OCI-LY1 (cell line): ENCODE data around the gene MSMO1.

Source experiments
- H2AFZ ChIP-seq: fragments of 200-600 bp; sonication (generic), shearing (Covaris generic); 2 replicates; pipeline ENCODE4 v1.6.0; 2014; ENCODE audit warnings: antibody characterized with exemption, mild to moderate bottlenecking, low read length
- H3F3A ChIP-seq: fragments of 200-600 bp; sonication (generic), shearing (Covaris generic); 2 replicates; pipeline ENCODE4 v1.6.0; 2014; ENCODE audit warnings: mild to moderate bottlenecking, antibody characterized with exemption, low read length, moderate library complexity; ENCODE audit not compliant: insufficient read depth
- H3K27ac ChIP-seq: fragments of 200-600 bp; sonication (generic); 2 replicates; pipeline ENCODE4 v1.5.1; 2014; ENCODE audit warnings: low read length, mixed run types, mild to moderate bottlenecking, low read depth; ENCODE audit not compliant: poor library complexity, severe bottlenecking
- H3K27me3 ChIP-seq: fragments of 200-600 bp; sonication (generic); 2 replicates; pipeline ENCODE4 v1.6.0; 2014; ENCODE audit warnings: antibody characterized with exemption, mild to moderate bottlenecking, low read length, moderate library complexity; ENCODE audit not compliant: insufficient read depth
- H3K36me3 ChIP-seq: fragments of 200-600 bp; sonication (generic); 2 replicates; pipeline ENCODE4 v1.6.1; 2014; ENCODE audit warnings: mild to moderate bottlenecking, antibody characterized with exemption, low read length, moderate library complexity, mixed read lengths; ENCODE audit not compliant: insufficient read depth
- H3K4me1 ChIP-seq: fragments of 200-600 bp; sonication (generic); 2 replicates; pipeline ENCODE4 v1.5.1; 2014; ENCODE audit warnings: mild to moderate bottlenecking, low read length, moderate library complexity; ENCODE audit not compliant: insufficient read depth, severe bottlenecking
- H3K4me2 ChIP-seq: fragments of 200-600 bp; sonication (generic), shearing (Covaris generic); 2 replicates; pipeline ENCODE4 v1.6.1; 2014; ENCODE audit warnings: low read length
- H3K4me3 ChIP-seq: fragments of 200-600 bp; sonication (generic); 2 replicates; pipeline ENCODE4 v1.5.1; 2014; ENCODE audit warnings: low read length, low read depth, mild to moderate bottlenecking, mixed read lengths; ENCODE audit not compliant: poor library complexity, severe bottlenecking
- H3K79me2 ChIP-seq: fragments of 200-600 bp; shearing (Covaris generic); 2 replicates; pipeline ENCODE4 v1.6.1; 2016; ENCODE audit warnings: mixed run types, low read length, mixed read lengths; ENCODE audit not compliant: insufficient read depth
- H3K9ac ChIP-seq: fragments of 200-600 bp; sonication (generic), shearing (Covaris generic); 2 replicates; pipeline ENCODE4 v1.6.1; 2014; ENCODE audit warnings: mild to moderate bottlenecking, low read length, mixed read lengths
- H3K9me2 ChIP-seq: fragments of 200-600 bp; sonication (generic), shearing (Covaris generic); 2 replicates; pipeline ENCODE4 v1.6.1; 2014; ENCODE audit warnings: low read depth, mild to moderate bottlenecking, low read length, mixed read lengths
- H3K9me3 ChIP-seq: fragments of 200-600 bp; shearing (Covaris generic); 2 replicates; pipeline ENCODE4 v1.6.1; 2014; ENCODE audit warnings: low read length, mixed read lengths
- H4K20me1 ChIP-seq: fragments of 200-600 bp; sonication (generic), shearing (Covaris generic); 2 replicates; pipeline ENCODE4 v1.6.0; 2016; ENCODE audit warnings: mild to moderate bottlenecking, low read length; ENCODE audit not compliant: insufficient read depth
- CTCF ChIP-seq: fragments of 200-600 bp; sonication (generic), shearing (Covaris generic); IDR thresholded peaks from 2 replicates; pipeline ENCODE4 v1.5.1; 2017; ENCODE audit warnings: mild to moderate bottlenecking, antibody characterized with exemption, low read length, moderate library complexity, mixed read lengths
- EZH2 ChIP-seq: fragments of 200-600 bp; sonication (generic), shearing (Covaris generic); IDR thresholded peaks from 2 replicates; pipeline ENCODE4 v1.8.0; 2017; ENCODE audit warnings: borderline replicate concordance, mixed run types, mild to moderate bottlenecking, antibody characterized with exemption, low read length, moderate library complexity, mixed read lengths

MSMO1 gene

GRCh38 chr4:165324236-165324917 is 3.1 kb upstream of the MSMO1 start:
- Histone ChIP-seq H3K4me3 (no peak overlapping the region), H3K27me3 (no peaks in the 10 kb centered on the region), H3K9me2 (no peaks in the 10 kb centered on the region), H3K9me3 (peaks cover 4% of the 10 kb centered on the region; the same call in 1 of the 2 replicates), H4K20me1 (no peaks in the 10 kb centered on the region), H3K36me3 (peaks cover 26% of the 10 kb centered on the region), H2AFZ (no peak overlapping the region), H3F3A (no peaks in the 10 kb centered on the region; the same call in 1 of the 2 replicates), H3K27ac (no peak overlapping the region), H3K4me2 (no peak overlapping the region), H3K4me1 (peaks cover 17% of the 10 kb centered on the region), H3K9ac (no peak overlapping the region), H3K79me2 (peaks cover 18% of the 10 kb centered on the region)
- TF ChIP-seq CTCF, result no peak; the same call in 1 of the 2 replicates
- TF ChIP-seq EZH2, result no peak

- Histone ChIP-seq H3K4me1 (peaks cover 22% of the 10 kb centered on the region), H3F3A (no peaks in the 10 kb centered on the region; the same call in 1 of the 2 replicates), H3K79me2 (peaks cover 23% of the 10 kb centered on the region), H3K4me3 (no peak overlapping the region), H4K20me1 (no peaks in the 10 kb centered on the region), H3K36me3 (peaks cover 27% of the 10 kb centered on the region), H3K9me3 (peaks cover 4% of the 10 kb centered on the region; the same call in 1 of the 2 replicates), H3K9me2 (no peaks in the 10 kb centered on the region), H3K4me2 (no peak overlapping the region), H2AFZ (no peak overlapping the region), H3K27ac (peak overlapping the region; percentile 83), H3K27me3 (no peaks in the 10 kb centered on the region), H3K9ac (no peak overlapping the region)
- TF ChIP-seq EZH2, result no peak
- no peak for TF ChIP-seq CTCF
Measured at GRCh38 chr4:165324918-165325304, 2.6 kb upstream of the MSMO1 start.

- no peaks in the 10 kb centered on the region for H3K9me2 ChIP-seq
- peak overlapping the region; percentile 96 for H3K4me3 ChIP-seq
- TF ChIP-seq CTCF (no peak), EZH2 (no peak)
- H4K20me1 ChIP-seq, result peaks cover 4% of the 10 kb centered on the region; the same call in 1 of the 2 replicates
- H3K4me2 ChIP-seq, result peak overlapping the region; percentile 97
- H3K27me3 ChIP-seq, result no peaks in the 10 kb centered on the region
- H3K27ac ChIP-seq, result peak overlapping the region; percentile 83
- peaks cover 4% of the 10 kb centered on the region; the same call in 1 of the 2 replicates for H3K9me3 ChIP-seq
- H3K36me3 ChIP-seq, result peaks cover 36% of the 10 kb centered on the region
- peak overlapping the region; percentile 88 for H3K9ac ChIP-seq
- peaks cover 33% of the 10 kb centered on the region for H3K79me2 ChIP-seq
- no peaks in the 10 kb centered on the region; the same call in 1 of the 2 replicates for H3F3A ChIP-seq
- peak overlapping the region; percentile 96; the same call in 1 of the 2 replicates for H2AFZ ChIP-seq
- H3K4me1 ChIP-seq, result peaks cover 32% of the 10 kb centered on the region
Measured at GRCh38 chr4:165325732-165326512, 1.5 kb upstream of the MSMO1 start.
